ENCODE data around the gene ENO2.
"Not testable (repeated sequence)": the region's sequence is repeated elsewhere in the genome, so short reads cannot be mapped to it uniquely, and the experiment has no call there.

ENO2 gene

GRCh38 chr12:6886206-6886999 is 28.0 kb upstream of the ENO2 start:
- not testable (repeated sequence) for DNase-seq

GRCh38 chr12:6887460-6887859 is 26.9 kb upstream of the ENO2 start:
- no peak for DNase-seq

- no peak for DNase-seq
Measured at GRCh38 chr12:6888360-6888759, 26.0 kb upstream of the ENO2 start.

GRCh38 chr12:6888794-6889193 is 25.6 kb upstream of the ENO2 start:
- DNase-seq, result not testable (repeated sequence)

- not testable (repeated sequence) for DNase-seq
Measured at GRCh38 chr12:6889775-6890573, 24.4 kb upstream of the ENO2 start.

- peak; percentile 97 to 99 (median 98) for DNase-seq
Measured at GRCh38 chr12:6890789-6891645, 23.4 kb upstream of the ENO2 start.

GRCh38 chr12:6891646-6892001 is 22.8 kb upstream of the ENO2 start:
- no peak for DNase-seq

- DNase-seq, result not testable (repeated sequence)
Measured at GRCh38 chr12:6892683-6893082, 21.7 kb upstream of the ENO2 start.

- no peak for DNase-seq
Measured at GRCh38 chr12:6894321-6894720, 20.1 kb upstream of the ENO2 start.

GRCh38 chr12:6896846-6897435 is 17.4 kb upstream of the ENO2 start:
- no peak for DNase-seq

- no peak for DNase-seq
Measured at GRCh38 chr12:6899427-6899826, 15.0 kb upstream of the ENO2 start.

- DNase-seq, result no peak
Measured at GRCh38 chr12:6899837-6900519, 14.4 kb upstream of the ENO2 start.

- DNase-seq, result no peak
Measured at GRCh38 chr12:6902448-6902847, 11.9 kb upstream of the ENO2 start.

- no peak for DNase-seq
Measured at GRCh38 chr12:6903722-6904121, 10.7 kb upstream of the ENO2 start.

- DNase-seq, result peak; percentile 92 to 95 (median 94)
Measured at GRCh38 chr12:6904280-6905276, 9.8 kb upstream of the ENO2 start, which contains the start of gene LRRC23. TSS of gene LRRC23 (plus strand) at chr12:6904822. CDS start at chr12:6905634, 812 bp downstream.

- DNase-seq, result no peak
Measured at GRCh38 chr12:6905414-6906040, 8.9 kb upstream of the ENO2 start.

GRCh38 chr12:6908141-6908540 is 6.2 kb upstream of the ENO2 start:
- DNase-seq, result not testable (repeated sequence)

GRCh38 chr12:6909421-6910145 is 4.8 kb upstream of the ENO2 start:
- no peak for DNase-seq

GRCh38 chr12:6912164-6912935 is 2.0 kb upstream of the ENO2 start:
- DNase-seq, result no peak

Measured in activated CD4-positive, CD25-positive, alpha-beta regulatory T cell (primary cell).